GM06990 (cell line): ENCODE data around the gene PLA2G15.

Source experiments
- DNase-seq: peaks from one replicate; pipeline ENCODE4 v3.0.0-alpha.2; 2011; ENCODE audit not compliant: insufficient read length; ENCODE audit errors: extremely low read depth
- H3K27me3 ChIP-seq: replicated peaks from 2 replicates; pipeline ENCODE4 v1.6.0; 2011; ENCODE audit warnings: low read length; ENCODE audit not compliant: control insufficient read depth, insufficient read depth
- H3K36me3 ChIP-seq: 2 replicates; pipeline ENCODE4 v1.5.1; 2011; ENCODE audit warnings: low read length; ENCODE audit not compliant: control insufficient read depth, insufficient read depth
- H3K4me3 ChIP-seq: replicated peaks from 2 replicates; pipeline ENCODE4 v1.5.1; 2011; ENCODE audit warnings: low read depth, mild to moderate bottlenecking, control low read depth, low read length
- CTCF ChIP-seq: IDR thresholded peaks from 2 replicates; pipeline ENCODE4 v1.5.1; 2011; ENCODE audit warnings: low read length, control low read depth, mild to moderate bottlenecking, inconsistent platforms; ENCODE audit not compliant: insufficient read depth, poor library complexity, severe bottlenecking

The PLA2G15 gene

DNA sequence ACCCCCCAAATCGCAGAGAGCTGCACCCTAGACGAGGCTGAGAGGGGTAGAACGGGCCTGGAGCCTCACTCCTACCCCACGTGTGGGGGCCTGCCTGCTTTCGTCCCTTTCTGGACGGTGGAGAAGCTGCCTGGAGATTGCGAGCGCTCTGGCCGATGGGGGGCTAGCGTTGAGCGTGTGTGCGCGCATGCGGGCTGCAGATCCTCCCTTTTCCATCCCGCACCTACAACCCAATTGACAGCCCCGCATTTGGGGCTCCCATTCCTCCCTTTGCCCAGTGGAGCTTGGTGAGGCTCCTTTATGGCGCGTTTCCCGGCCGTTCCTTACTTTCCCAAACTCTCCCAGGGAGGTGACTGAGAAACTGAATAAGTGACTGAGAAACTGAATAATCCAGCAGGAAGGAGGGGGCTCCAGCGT, 8.3 kb upstream of the PLA2G15 start:
- Histone ChIP-seq H3K4me3 (peak overlapping the region; percentile 58), H3K27me3 (no peaks in the 10 kb centered on the region), H3K36me3 (no peaks in the 10 kb centered on the region; the same call in 1 of the 2 replicates)
- no peak for TF ChIP-seq CTCF
- peak; percentile 50 for DNase-seq

DNA sequence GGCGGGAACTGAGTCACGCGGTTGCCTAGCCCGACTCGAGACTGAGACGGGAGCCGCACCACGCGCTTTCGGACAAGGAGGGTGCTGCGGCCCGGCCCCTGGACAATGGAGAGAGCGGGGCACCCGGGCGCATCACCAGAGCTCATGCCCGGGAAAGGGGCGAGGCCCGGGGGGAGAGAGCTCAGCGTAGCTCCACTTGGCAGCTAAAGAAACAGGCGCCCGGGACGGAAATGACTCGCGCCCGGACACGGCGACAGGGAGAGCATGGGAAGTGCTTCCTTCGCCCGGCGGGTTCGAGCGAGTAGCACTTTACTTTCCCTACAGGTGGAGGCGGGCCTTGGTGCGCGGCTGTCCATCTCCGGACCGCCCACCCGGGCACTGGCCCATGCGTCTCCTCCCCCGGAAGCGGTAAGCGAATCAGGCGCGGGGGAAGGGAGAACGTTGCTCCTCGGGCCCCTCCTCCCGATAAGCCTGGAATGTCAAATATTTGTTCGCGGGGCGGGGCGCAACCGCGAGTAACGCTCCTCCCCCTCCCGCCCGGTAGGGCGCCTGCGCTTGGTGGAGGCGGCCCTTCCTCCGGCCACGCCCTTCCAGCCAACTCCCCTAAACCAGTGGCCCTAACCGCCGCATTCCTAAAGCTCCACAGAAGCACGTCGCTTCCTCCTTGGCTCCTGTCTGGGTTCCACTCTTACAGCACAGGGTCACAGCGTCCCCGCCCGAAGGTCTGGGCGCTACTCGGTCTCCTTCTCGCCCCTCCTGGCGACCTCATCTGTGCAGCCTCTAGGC, 7.7 kb upstream of the PLA2G15 start:
- no peak for TF ChIP-seq CTCF
- H3K4me3 ChIP-seq = peak overlapping the region; percentile 58
- no peaks in the 10 kb centered on the region for H3K36me3 ChIP-seq
- DNase-seq = peak; percentile 92
- H3K27me3 ChIP-seq = no peaks in the 10 kb centered on the region

DNA sequence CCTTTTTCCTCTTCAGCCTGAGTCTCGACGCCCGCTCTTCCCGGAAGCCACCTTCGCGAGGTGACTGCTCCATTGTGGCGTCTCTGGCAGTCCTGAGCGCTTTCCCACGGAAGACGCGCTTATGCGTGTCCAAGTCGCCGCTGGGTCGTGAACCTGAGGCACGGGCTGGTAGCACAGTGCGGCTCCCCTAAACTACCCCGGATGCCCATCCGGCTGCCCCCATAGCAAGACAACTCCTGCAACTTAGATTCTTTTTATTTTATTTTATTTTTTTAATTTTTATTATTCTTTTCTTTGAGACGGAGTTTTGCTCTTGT, 7.2 kb upstream of the PLA2G15 start:
- Histone ChIP-seq H3K36me3 (no peaks in the 10 kb centered on the region; the same call in 1 of the 2 replicates), H3K4me3 (peak overlapping the region; percentile 58), H3K27me3 (no peaks in the 10 kb centered on the region)
- no peak for TF ChIP-seq CTCF
- no peak for DNase-seq

DNA sequence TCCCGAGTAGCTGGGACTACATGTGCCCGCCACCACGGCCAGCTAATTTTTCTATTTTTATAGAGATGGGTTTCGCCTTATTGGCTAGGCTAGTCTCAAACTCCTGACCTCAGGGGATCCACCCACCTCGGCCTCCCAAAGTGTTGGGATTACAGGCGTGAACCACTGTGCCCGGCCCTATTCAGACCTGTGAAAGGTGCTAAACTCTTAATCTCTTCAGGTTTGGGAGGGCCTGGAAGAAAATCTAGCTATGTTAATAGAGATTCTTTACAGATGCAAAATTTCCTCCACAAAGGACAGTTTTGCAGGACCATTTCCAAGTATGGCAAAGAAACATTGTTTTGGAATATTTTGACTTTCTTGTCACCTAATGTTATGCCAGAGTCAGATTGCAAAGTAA, 3.1 kb upstream of the PLA2G15 start:
- Histone ChIP-seq H3K27me3 (no peaks in the 10 kb centered on the region), H3K4me3 (no peak overlapping the region), H3K36me3 (no peaks in the 10 kb centered on the region; the same call in 1 of the 2 replicates)
- no peak for TF ChIP-seq CTCF
- DNase-seq = no peak

DNA sequence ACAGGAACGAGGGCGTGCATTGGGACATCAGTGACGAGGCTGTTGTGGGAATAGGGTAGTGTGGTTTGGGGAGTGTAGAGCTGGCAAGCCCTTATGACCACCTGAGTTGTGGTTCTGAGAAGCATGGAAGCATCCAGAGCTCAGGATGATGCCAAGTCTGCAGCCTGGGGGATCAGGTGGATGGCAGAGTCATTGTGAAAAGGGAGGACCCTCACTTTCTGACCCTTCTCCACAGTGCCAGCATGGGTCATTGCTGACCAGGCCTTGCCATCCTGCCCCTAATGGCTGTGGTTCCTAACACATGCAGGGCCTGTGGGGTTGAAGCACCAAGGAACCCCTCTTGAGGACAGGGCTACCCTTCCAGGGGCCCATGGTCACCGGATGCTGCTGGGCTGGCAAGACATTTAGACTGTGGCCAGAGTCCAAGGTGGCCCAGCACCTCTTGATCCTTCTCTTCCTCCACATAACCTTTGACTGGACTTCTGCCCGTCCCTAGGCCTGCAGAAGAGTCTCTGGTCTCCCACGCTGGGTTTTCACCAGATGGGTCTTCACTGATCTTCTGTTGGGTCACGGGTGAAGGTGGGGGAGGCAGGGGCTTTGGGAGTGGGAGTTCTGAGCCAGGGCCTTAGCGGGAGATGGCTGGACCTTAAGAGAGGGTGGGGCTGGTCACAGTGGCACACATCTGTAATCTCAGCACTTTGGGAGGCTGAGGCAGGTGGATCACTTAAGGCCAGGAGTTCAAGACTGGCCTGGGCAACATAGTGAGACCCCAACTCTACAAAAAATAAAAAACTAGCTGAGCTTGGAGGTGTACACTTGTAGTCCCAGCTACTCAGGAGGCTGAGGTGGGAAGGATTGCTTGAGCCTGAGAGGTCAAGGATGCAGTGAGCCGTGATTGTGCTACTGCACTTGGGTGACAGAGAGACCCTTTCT, 2.0 kb upstream of the PLA2G15 start:
- Histone ChIP-seq H3K27me3 (no peaks in the 10 kb centered on the region), H3K4me3 (no peak overlapping the region), H3K36me3 (no peaks in the 10 kb centered on the region; the same call in 1 of the 2 replicates)
- DNase-seq = no peak
- TF ChIP-seq CTCF = no peak
